Ishikawa (cell line): ENCODE data around the gene UPF3B.

Experiments used
- CEBPB ChIP-seq: IDR thresholded peaks from 2 replicates; pipeline ENCODE4 v1.6.1; 2012
- CREB1 ChIP-seq: IDR thresholded peaks from 2 replicates; pipeline ENCODE4 v1.6.1; 2012; ENCODE audit warnings: low read depth
- EGR1 ChIP-seq: IDR thresholded peaks from 2 replicates; pipeline ENCODE4 v1.6.1; 2012
- EP300 ChIP-seq: IDR thresholded peaks from 2 replicates; pipeline ENCODE4 v1.6.1; 2012; ENCODE audit warnings: borderline replicate concordance
- FOXM1 ChIP-seq: IDR thresholded peaks from 2 replicates; pipeline ENCODE4 v1.6.1; 2012; ENCODE audit warnings: low read depth, borderline replicate concordance
- NFIC ChIP-seq: IDR thresholded peaks from 2 replicates; pipeline ENCODE4 v1.6.1; 2012
- RAD21 ChIP-seq: IDR thresholded peaks from 2 replicates; pipeline ENCODE4 v1.6.1; 2012; ENCODE audit warnings: low read depth
- TAF1 ChIP-seq: IDR thresholded peaks from 2 replicates; pipeline ENCODE4 v1.6.1; 2012; ENCODE audit warnings: low read depth, mild to moderate bottlenecking
- TCF12 ChIP-seq: IDR thresholded peaks from 2 replicates; pipeline ENCODE4 v1.6.1; 2012; ENCODE audit warnings: low read depth
- TEAD4 ChIP-seq: IDR thresholded peaks from 2 replicates; pipeline ENCODE4 v1.6.1; 2012
- YY1 ChIP-seq: IDR thresholded peaks from 2 replicates; pipeline ENCODE4 v1.6.1; 2012; ENCODE audit warnings: low read depth
- ZBTB7A ChIP-seq: IDR thresholded peaks from 2 replicates; pipeline ENCODE4 v1.6.1; 2012; ENCODE audit warnings: low read depth
- TF ChIP-seq, protein P1 (sequence below): IDR thresholded peaks from 2 replicates; pipeline ENCODE4 v1.6.1; 2012
- TF ChIP-seq, protein P2 (sequence below): IDR thresholded peaks from 2 replicates; pipeline ENCODE4 v1.6.1; 2012
- TF ChIP-seq, protein P3 (sequence below): IDR thresholded peaks from 2 replicates; pipeline ENCODE4 v1.6.1; 2012; ENCODE audit warnings: low read depth, mild to moderate bottlenecking

Gene UPF3B

GRCh38 chrX:119885554-119886428 lies 33.0 kb upstream of the UPF3B start:
- TF ChIP-seq TAF1 (no peak), RAD21 (no peak)

DNA sequence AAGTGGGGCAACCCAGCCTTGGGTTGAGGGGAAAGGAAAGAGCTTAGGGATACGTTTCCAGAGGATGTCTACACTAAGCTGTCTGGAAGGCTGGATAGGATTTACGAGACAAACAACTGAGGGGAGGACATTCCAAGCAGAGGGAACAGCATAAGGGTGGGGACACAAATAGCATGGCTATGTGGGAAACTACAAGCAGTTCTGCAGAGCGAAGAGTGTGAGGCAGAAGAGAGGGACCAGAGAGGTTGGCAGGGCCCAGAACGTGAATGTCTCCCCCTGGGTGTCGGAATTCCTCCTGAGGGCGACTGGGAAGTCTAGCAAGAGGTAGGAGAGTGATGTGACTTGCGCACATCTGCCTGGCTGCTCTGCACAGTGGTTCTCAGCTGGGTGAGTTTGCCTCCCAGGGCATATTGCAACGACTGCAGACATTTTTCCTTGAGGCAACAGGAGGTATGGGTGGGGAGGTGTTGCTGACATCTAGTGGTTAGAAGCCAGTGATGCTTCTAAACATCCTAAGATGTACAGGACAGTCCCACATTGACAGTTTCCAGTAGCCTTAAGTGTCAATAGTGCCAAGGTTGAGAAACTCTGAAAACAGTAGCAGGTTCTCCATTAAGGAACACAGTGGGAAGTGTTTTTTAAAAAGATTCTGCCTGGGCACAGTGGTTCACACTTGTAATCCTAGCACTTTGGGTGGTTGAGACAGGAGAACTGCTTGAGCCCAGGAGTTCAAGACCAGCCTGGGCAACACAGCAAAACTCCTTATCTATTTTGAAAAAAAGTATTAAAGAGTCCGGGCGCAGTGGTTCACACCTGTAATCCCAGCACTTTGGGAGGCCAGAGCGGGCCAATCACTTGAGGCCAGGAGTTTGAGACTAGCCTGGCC lies 28.0 kb upstream of the UPF3B start:
- TF ChIP-seq FOXM1 (no peak), EGR1 (no peak), EP300 (no peak), RAD21 (peak; percentile 33; the same call in 1 of the 2 replicates), TCF12 (no peak)
- TF ChIP-seq, protein P1, sequence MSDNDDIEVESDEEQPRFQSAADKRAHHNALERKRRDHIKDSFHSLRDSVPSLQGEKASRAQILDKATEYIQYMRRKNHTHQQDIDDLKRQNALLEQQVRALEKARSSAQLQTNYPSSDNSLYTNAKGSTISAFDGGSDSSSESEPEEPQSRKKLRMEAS = no peak

DNA sequence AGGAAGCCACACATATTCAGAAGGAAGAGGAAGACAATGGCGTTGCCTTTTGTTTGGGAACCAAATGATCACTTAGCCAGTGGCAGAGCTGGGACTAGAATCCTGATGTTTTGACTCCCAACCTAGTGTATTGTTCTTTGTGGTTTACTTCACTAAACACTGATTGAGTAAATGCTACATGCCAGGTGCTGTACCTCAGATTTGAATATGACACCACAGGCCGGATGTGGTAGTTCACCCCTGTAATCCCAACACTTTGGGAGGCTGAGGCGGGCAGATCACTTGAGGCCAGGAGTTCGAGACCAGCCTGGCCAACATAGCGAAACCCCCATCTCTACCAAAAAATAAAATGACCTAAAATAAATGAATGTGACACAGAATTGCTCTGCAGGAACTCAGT lies 27.3 kb upstream of the UPF3B start:
- TF ChIP-seq, protein P2, sequence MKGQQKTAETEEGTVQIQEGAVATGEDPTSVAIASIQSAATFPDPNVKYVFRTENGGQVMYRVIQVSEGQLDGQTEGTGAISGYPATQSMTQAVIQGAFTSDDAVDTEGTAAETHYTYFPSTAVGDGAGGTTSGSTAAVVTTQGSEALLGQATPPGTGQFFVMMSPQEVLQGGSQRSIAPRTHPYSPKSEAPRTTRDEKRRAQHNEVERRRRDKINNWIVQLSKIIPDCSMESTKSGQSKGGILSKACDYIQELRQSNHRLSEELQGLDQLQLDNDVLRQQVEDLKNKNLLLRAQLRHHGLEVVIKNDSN = no peak
- TF ChIP-seq, protein P3, sequence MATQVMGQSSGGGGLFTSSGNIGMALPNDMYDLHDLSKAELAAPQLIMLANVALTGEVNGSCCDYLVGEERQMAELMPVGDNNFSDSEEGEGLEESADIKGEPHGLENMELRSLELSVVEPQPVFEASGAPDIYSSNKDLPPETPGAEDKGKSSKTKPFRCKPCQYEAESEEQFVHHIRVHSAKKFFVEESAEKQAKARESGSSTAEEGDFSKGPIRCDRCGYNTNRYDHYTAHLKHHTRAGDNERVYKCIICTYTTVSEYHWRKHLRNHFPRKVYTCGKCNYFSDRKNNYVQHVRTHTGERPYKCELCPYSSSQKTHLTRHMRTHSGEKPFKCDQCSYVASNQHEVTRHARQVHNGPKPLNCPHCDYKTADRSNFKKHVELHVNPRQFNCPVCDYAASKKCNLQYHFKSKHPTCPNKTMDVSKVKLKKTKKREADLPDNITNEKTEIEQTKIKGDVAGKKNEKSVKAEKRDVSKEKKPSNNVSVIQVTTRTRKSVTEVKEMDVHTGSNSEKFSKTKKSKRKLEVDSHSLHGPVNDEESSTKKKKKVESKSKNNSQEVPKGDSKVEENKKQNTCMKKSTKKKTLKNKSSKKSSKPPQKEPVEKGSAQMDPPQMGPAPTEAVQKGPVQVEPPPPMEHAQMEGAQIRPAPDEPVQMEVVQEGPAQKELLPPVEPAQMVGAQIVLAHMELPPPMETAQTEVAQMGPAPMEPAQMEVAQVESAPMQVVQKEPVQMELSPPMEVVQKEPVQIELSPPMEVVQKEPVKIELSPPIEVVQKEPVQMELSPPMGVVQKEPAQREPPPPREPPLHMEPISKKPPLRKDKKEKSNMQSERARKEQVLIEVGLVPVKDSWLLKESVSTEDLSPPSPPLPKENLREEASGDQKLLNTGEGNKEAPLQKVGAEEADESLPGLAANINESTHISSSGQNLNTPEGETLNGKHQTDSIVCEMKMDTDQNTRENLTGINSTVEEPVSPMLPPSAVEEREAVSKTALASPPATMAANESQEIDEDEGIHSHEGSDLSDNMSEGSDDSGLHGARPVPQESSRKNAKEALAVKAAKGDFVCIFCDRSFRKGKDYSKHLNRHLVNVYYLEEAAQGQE = no peak
- TF ChIP-seq EGR1 = no peak
- TF ChIP-seq EP300 = no peak
- TF ChIP-seq ZBTB7A = no peak
- no peak for TF ChIP-seq RAD21
- TF ChIP-seq YY1 = no peak
- no peak for TF ChIP-seq TAF1

DNA sequence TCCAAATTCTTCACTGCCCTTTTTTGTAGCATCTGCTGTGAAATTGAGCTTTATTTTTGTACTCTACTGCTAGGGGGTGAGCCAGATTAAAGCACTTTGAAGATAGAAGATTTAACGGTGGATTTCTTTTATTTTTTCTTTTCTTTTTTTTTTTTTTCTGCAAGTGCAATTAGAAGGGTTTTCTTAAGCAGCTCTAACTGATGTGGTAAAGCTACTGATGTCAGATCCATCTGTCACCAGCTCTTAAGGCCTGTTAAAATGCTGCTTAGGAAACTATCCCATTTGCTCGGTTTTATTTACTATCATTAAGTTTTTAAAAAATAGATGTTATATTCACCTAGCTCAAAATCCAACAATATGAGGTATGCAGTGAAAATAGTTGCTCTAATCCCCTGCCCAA lies 26.0 kb upstream of the UPF3B start:
- TF ChIP-seq FOXM1 = no peak
- no peak for TF ChIP-seq TEAD4
- no peak for TF ChIP-seq CREB1
- no peak for TF ChIP-seq EP300
- no peak for TF ChIP-seq NFIC
- TF ChIP-seq TCF12 = no peak
- TF ChIP-seq ZBTB7A = no peak
- TF ChIP-seq, protein P2 = no peak
- TF ChIP-seq, protein P3 = no peak
- TF ChIP-seq, protein P1 = no peak
- TF ChIP-seq CEBPB = no peak
- no peak for TF ChIP-seq TAF1
- no peak for TF ChIP-seq RAD21
- no peak for TF ChIP-seq YY1
- TF ChIP-seq EGR1 = no peak

- TF ChIP-seq, protein P2 = 0 out of 2 replicates have a peak, but pooled peaks have one; percentile 5
- TF ChIP-seq EGR1 (no peak), TAF1 (peak; percentile 68), NFIC (no peak), FOXM1 (no peak), EP300 (no peak), YY1 (peak; percentile 6; the same call in 1 of the 2 replicates), ZBTB7A (no peak), TCF12 (peak; percentile 52), CREB1 (no peak), CEBPB (peak; percentile 45; the same call in 1 of the 2 replicates), RAD21 (no peak)
- TF ChIP-seq, protein P1 = peak; percentile 83
- TF ChIP-seq, protein P3 = no peak
These were observed 19.0 kb upstream of the UPF3B start, which contains the start of the genes NDUFA1 and RNF113A for GRCh38 chrX:119871599-119872395. NDUFA1 (plus strand) TSS chrX:119871832; CDS start chrX:119871912, 80 bp downstream. RNF113A (minus strand) TSS chrX:119871733; CDS start chrX:119871613, 120 bp downstream.
